HG03520 (cell line): ENCODE results near the gene MMP15.
A peak's percentile ranks its signal among the peaks of the same experiment; 100 is the strongest.
"Not testable (repeated sequence)": the region's sequence is repeated elsewhere in the genome, so short reads cannot be mapped to it uniquely, and the experiment has no call there.

Experiments
- ATAC-seq: cut with Tn5 transposase; IDR thresholded peaks from one replicate; pipeline ENCODE4 v1.9.1; 2021; ENCODE audit warnings: mild to moderate bottlenecking, moderate library complexity; ENCODE audit not compliant: unreplicated experiment

Gene MMP15

GRCh38 chr16:58025351-58026138, at the start of gene MMP15:
Gene MMP15 (plus strand): TSS chr16:58025754. CDS start chr16:58026351, 597 bp downstream.
- ATAC-seq = no peak

- ATAC-seq = no peak
Measured at GRCh38 chr16:57976331-57976796, 49.2 kb upstream of the MMP15 start.

- ATAC-seq = no peak
Measured at GRCh38 chr16:57977418-57978069, 48.0 kb upstream of the MMP15 start.

- not testable (repeated sequence) for ATAC-seq
Measured at GRCh38 chr16:57978070-57978465, 47.5 kb upstream of the MMP15 start.

- ATAC-seq = no peak
Measured at GRCh38 chr16:57979006-57979585, 46.5 kb upstream of the MMP15 start.

GRCh38 chr16:57981636-57982035, 43.9 kb upstream of the MMP15 start:
- ATAC-seq = no peak

- ATAC-seq = no peak
Measured at GRCh38 chr16:57982385-57982784, 43.2 kb upstream of the MMP15 start.

- no peak for ATAC-seq
Measured at GRCh38 chr16:57984443-57985203, 40.9 kb upstream of the MMP15 start.

GRCh38 chr16:57985204-57986181, 40.1 kb upstream of the MMP15 start:
- no peak for ATAC-seq

GRCh38 chr16:57986196-57986595, 39.4 kb upstream of the MMP15 start:
- ATAC-seq = no peak

GRCh38 chr16:57987441-57988177, 37.9 kb upstream of the MMP15 start:
- ATAC-seq = no peak

GRCh38 chr16:57988929-57989328, 36.6 kb upstream of the MMP15 start:
- no peak for ATAC-seq

GRCh38 chr16:57991551-57992059, 33.9 kb upstream of the MMP15 start:
- no peak for ATAC-seq

GRCh38 chr16:57992084-57992483, 33.5 kb upstream of the MMP15 start:
- no peak for ATAC-seq

- ATAC-seq = no peak
Measured at GRCh38 chr16:57993438-57993837, 32.1 kb upstream of the MMP15 start.

GRCh38 chr16:57993897-57994296, 31.7 kb upstream of the MMP15 start:
- no peak for ATAC-seq

- ATAC-seq = no peak
Measured at GRCh38 chr16:57994361-57994760, 31.2 kb upstream of the MMP15 start.

GRCh38 chr16:57994778-57995177, 30.8 kb upstream of the MMP15 start:
- ATAC-seq = peak; percentile 44
